ENCODE measurements around the gene RAB3A.

RAB3A gene, protein sequence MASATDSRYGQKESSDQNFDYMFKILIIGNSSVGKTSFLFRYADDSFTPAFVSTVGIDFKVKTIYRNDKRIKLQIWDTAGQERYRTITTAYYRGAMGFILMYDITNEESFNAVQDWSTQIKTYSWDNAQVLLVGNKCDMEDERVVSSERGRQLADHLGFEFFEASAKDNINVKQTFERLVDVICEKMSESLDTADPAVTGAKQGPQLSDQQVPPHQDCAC

DNA sequence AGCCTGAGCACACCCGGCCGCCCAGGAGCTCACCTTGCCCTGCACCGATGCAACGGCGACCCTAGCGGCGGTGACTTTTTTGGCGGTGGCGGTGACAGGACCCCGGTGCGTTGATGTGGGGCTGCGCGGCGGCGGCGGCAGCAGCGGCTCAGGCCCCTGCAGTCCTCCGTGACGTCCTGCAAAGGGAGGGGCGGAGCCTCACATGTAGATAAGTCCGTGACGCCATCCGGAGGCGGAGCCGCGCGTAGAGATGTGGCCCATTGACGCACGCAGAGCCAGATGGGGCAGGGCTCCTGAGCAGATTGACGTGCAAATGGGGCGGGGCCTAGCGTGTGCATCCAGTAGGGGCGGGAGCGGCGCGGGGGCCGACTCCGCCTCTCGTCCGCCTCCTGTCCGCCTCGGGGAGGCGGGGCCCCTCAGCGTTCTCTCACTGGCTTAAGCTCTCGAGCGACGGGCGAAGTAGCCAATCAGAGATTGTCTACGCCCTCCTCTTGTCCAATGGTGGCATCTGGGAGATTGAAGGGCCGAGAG is at the start of gene RAB3A:
TSS of gene RAB3A (minus strand) at position 180 of the 531 bp plus-strand sequence. CDS start 1,302 bp downstream, outside the sequence.
- DNase-seq, result peak; percentile 90

GRCh38 chr19:18253130-18253529 is 49.3 kb upstream of the RAB3A start:
- DNase-seq, result no peak

DNA sequence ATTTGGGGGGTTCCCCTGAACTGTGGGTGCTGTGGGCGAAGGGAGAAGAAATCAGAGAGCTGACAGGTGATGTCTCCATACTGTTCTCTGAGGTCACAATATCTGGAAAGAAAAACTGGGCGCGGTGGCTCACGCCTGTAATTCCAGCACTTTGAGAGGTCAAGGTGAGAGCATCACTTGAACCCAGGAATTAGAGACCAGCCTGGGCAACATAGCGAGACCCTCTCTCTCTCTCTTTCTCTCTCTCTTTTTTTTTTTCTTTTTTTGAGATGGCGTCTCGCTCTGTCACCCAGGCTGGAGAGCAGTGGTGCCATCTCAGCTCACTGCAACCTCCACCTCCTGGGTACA is 48.5 kb upstream of the RAB3A start:
- DNase-seq, result no peak

GRCh38 chr19:18251587-18252369 is 47.9 kb upstream of the RAB3A start:
- DNase-seq, result peak; percentile 88

DNA sequence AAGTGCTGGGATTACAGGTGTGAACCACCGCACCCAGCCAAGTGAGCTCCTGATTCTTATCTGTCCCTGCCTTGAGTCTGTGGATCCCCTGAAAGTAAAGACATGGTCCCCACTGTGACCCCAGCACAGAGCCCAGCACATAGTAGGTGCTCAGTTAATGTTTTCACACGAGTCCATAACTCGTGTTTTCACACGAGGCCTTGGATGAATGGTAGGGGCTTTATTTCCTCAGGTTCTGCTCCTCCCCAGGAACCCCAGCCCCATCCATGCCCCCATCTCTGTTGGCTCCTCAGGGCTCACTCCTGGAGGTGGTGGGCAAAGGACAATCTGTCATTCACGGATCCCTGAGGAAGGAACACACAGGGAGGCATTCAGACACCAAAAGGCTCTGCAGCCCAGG is 46.0 kb upstream of the RAB3A start:
- DNase-seq, result no peak

DNA sequence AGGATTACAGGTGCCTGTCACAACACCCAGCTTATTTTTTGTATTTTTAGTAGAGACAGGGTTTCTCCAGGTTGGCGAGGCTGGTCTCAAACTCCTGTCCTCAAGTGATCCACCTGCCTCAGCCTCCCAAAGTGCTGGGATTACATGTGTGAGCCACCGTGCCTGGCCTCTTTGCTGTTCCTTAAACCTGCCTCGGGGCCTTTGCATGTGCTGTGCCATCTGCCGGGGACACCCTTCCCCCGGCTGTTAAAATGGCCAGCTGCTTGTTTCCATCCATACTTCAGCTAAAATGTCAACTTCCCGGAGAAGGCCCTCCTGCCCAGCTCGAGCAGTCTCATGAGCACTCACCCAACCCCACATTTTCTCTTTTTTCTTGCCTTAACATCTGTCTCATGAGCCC is 41.5 kb upstream of the RAB3A start:
- no peak for DNase-seq

DNA sequence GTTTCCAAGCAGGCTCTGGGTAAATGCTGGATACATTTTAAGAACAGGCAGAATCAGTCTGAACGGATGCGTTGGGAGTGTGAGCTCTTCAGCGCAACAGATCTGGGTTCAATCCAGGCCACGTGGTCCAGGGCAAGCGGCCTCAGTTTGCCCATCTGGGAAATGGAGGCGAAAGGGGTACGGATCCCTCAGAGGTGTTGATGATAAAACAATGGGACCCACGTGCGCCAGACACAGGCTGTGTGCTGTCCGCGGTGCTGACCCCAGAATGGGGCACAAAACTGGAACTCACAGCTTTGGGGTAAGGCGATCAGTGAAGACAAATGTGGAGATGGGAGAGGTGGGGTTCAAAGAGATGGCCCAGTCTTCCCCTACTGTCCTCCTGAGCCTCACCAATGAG is 35.5 kb upstream of the RAB3A start:
- no peak for DNase-seq

- DNase-seq, result no peak
Observed at GRCh38 chr19:18234194-18234593, 30.4 kb upstream of the RAB3A start.

GRCh38 chr19:18233224-18233825 is 29.5 kb upstream of the RAB3A start:
- DNase-seq, result no peak

GRCh38 chr19:18232540-18233223 is 28.8 kb upstream of the RAB3A start:
- DNase-seq, result no peak

GRCh38 chr19:18231775-18232174 is 27.9 kb upstream of the RAB3A start:
- DNase-seq, result no peak

DNA sequence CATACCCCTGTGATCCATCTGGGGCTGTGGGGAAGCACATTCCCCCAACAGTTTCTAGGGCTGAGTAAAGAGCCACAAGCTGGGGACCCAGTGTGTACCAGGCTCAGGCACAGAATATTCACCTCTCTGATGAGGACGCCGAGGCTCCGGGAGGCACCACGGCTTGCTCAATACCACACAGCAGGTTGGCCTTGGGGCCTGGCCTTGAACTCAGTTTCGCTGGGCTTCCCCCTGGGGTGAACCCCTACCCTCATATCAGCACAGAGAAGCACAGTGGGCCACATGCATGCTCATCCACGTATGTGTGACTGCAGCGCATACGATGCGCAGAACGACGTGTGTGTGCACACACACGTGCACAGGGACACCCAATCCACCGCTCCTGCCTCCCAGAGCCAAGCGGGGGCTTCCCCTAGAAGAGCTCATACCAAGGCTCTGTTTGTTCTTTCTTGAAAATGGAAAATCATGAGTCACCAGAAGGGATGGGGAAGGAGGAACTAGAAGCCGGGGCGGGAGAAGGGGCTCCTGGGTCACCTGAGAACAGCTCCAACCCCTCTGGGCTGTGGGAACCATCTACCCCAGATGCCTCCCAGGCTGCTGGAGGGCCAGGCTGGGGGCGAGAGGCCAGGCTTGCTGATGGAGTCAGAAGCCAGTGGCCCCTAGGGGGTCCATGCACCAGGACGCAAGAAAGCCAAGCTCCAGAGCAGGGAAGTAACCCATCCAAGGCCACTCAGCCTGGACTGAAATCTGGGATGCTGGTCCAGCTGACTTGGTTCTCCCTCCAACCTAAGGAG is 27.3 kb upstream of the RAB3A start:
- DNase-seq, result no peak

DNA sequence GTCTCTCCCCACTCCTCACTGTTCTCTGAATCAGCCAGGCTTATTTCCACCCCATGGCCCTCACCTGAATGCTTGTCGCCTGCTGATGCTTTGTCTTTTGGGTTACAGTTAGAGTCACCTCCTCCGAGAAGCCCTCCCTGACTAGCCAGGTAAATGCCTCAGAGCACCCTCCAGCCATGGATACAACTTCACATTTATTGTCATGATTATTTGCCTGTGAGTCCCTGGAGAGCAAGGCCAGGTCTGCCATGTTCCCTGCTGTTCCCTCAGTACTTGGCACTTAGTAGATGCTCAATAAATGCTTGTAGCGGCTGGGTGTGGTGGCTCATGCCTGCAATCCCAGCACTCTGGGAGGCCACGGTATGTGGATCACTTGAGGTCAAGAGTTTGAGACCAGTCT is 26.1 kb upstream of the RAB3A start:
- DNase-seq, result no peak

- DNase-seq, result no peak
Observed at GRCh38 chr19:18229474-18229873, 25.6 kb upstream of the RAB3A start.

- DNase-seq, result no peak
Observed at GRCh38 chr19:18227781-18228271, 24.0 kb upstream of the RAB3A start.

- DNase-seq, result no peak
Observed at GRCh38 chr19:18226956-18227780, 23.3 kb upstream of the RAB3A start.

GRCh38 chr19:18225702-18226468 is 22.0 kb upstream of the RAB3A start, which contains the start of gene PDE4C:
Gene PDE4C (minus strand): TSS chr19:18226438. CDS start chr19:18226415, 23 bp downstream.
- no peak for DNase-seq

DNA sequence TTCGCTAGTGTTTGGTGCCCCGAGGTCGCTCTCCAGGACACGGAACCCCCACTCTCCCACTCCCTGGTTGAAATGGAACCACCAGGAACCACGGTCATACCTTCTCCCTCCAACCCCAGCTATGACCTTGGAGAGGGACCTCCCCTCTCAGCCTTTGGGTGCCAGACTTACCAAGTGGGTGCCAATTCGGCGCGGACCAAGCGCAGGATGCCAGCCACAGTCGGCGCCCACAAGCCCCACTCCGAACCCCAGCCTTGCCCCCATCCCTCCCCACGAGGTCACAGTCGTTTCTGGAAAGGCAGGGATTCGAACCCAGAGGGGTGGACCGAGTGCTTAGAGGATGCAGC is 21.5 kb upstream of the RAB3A start:
- DNase-seq, result no peak

DNA sequence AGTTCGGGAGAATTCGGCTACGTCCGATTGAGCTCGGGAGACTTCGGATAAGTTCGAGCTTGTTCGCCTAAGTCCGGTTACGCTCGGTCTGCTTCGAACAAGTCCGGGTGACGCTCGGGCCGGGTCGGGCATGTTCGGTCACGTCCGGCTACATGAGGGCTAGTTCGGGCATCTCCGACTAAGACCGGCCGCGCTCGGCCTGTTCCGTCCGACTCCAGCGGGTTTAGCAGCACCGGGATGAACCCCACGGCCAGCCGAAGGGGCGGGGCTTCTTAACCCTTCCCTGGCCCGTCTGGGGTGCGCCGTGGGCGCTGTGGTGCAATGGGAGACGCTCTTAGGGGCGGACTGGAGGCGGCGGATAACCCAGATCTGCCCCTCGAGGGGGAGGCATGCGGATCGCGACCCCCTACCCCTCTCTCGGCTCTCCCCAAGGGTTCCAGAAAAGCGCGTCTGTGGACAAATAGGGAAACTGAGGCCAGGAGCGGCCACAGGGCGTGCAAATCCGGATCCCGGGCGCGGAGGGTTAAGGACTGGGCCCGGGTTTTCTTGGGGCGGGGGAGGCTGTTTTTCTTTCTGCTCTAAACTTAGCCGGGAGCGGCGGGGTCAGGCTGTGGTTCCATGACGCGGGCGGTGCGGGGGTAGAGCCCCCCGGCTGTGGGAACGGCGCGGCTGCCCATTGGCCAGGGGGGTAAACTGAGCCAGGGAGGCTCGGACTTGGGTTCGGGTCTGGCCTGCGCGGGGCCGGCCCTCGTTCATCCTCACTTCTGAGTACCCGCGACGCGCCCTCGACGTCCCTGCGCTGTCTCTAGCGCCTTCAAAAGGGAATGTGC is 20.9 kb upstream of the RAB3A start:
- peak; percentile 100 for DNase-seq
